ENCODE measurements around the gene RBM23.

GRCh38 chr14:22926316-22926715 is 7.4 kb upstream of the RBM23 start:
- TF ChIP-seq CTCF (IDR thresholded peaks at IDR 0.05): no peak
- TF ChIP-seq POLR2A (IDR thresholded peaks at IDR 0.05): no peak
- TF ChIP-seq POLR2AphosphoS5 (IDR thresholded peaks at IDR 0.05): no peak

Measured in prostate gland (tissue), 2 donors.